Measurements from ENCODE around the gene NDUFB11.

DNA sequence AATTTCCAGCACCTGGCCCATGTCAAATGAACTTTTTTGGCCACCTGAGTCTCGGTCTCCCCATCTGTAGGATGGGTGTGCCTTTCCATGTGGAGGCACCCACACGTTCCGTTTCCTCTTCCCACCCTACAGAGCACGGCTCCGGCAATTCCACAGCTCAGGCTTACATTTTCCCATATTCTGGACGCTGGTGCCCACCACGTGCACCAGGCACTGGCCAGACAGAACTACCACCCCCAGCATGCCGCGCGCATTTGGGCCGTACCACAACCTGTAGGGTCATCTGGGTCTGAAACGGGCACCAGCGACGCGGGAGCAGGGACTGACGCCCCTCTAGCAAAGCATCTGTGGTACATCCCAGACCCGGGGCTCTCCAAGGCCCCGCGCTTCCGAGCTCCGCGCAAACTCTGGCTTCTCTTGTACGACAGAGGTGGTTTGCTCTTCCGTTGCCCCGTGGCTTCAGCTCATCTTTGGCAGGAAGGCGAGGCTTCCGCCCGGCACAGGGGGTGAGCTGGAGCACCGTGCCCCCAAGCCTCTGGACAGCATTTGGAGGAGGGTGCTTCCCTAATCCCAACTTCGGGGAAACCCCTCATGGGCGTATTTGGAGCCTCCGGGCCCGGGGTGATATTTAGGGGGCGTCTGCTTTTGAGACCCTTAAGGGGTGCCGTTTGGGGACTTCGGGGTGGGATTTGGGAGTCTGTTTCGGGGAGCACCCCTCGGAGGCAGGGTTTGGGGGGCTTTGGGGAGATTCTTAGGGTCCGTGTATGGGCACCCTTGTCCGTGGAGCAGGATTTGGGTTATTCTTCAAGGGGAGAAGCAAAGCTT lies 46.2 kb upstream of the NDUFB11 start:
- TF ChIP-seq, protein P1, sequence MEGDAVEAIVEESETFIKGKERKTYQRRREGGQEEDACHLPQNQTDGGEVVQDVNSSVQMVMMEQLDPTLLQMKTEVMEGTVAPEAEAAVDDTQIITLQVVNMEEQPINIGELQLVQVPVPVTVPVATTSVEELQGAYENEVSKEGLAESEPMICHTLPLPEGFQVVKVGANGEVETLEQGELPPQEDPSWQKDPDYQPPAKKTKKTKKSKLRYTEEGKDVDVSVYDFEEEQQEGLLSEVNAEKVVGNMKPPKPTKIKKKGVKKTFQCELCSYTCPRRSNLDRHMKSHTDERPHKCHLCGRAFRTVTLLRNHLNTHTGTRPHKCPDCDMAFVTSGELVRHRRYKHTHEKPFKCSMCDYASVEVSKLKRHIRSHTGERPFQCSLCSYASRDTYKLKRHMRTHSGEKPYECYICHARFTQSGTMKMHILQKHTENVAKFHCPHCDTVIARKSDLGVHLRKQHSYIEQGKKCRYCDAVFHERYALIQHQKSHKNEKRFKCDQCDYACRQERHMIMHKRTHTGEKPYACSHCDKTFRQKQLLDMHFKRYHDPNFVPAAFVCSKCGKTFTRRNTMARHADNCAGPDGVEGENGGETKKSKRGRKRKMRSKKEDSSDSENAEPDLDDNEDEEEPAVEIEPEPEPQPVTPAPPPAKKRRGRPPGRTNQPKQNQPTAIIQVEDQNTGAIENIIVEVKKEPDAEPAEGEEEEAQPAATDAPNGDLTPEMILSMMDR (IDR thresholded peaks at IDR 0.05) = no peak
- TF ChIP-seq EZH2 (IDR thresholded peaks at IDR 0.05; ENCODE audit: borderline replicate concordance, insufficient read depth, low read depth, low read length, poor library complexity, severe bottlenecking) = no peak

Measured in B cell (primary cell).